ENCODE data around the gene SLC44A2.

DNA sequence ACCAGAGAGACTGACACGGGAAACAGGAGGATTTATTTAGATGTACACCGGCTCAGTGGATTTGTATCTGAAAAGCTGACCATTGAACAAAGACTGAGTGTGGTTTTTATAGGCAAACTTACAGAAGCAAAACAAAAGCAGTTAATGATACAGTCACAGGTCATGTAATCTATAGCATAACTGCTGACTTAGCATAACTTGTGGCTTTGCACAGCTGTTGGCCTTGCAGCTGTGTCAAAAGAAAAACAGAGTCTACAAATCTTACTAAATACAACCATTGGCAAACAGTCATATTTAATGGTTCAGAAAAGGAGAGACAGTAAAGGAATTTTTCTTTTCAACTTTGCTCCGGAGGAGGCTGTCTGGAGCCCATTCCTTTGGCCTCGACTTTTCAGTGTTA lies 26.5 kb downstream of the SLC44A2 start:
- TF ChIP-seq EZH2phosphoT487 (IDR thresholded peaks at IDR 0.05; ENCODE audit: low read depth) (no peak), CTCF (IDR thresholded peaks at IDR 0.05; ENCODE audit: low read depth, low read length) (no peak)
